GM19035 (cell line): ENCODE results near the gene SPRN.
A peak's percentile ranks its signal among the peaks of the same experiment; 100 is the strongest.
"Not testable (repeated sequence)": the region's sequence is repeated elsewhere in the genome, so short reads cannot be mapped to it uniquely, and the experiment has no call there.

Experiments used
- ATAC-seq: cut with Tn5 transposase; IDR thresholded peaks from one replicate; pipeline ENCODE4 v1.9.1; 2021; ENCODE audit not compliant: unreplicated experiment

The SPRN gene

GRCh38 chr10:133388973-133389818 is 35.2 kb downstream of the SPRN start:
- ATAC-seq = peak; percentile 79

DNA sequence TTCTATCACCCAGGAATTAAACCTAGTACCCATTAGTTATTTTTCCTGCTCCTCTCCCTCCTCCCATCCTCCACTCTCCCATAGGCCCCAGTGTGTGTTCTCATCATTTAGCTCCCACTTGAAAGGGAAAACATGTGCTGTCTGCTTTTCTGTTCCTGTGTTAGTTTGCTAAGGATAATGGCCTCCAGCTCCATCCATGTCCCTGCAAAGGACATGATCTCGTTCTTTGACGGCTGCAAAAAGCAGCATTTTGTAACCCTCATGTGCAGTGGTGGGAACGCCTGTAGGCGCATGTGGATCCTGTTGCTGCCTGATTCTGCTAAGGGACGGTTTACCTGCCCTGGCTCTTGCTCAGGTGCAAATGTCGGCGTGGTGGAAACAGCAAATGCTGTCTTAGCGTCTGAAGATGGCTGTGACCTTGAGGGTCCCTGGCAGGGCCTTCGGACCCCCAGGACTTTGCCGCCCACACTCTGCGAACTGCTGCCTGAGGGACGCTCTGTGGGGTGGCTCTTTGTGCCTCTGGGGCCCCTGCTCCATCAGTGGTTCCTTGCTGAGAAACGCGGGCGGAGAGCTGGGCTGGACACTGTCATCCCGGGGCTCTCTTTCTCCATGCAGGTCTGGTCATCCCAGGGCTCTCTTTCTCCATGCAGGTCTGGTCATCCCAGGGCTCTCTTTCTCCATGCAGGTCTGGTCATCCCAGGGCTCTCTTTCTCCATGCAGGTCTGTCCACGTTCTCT is 36.0 kb downstream of the SPRN start:
- no peak for ATAC-seq

- ATAC-seq = not testable (repeated sequence)
Observed at GRCh38 chr10:133386951-133387350, 37.5 kb downstream of the SPRN start.

- ATAC-seq = no peak
Observed at GRCh38 chr10:133385214-133385613, 39.2 kb downstream of the SPRN start.

GRCh38 chr10:133384071-133384470 is 40.4 kb downstream of the SPRN start:
- no peak for ATAC-seq

DNA sequence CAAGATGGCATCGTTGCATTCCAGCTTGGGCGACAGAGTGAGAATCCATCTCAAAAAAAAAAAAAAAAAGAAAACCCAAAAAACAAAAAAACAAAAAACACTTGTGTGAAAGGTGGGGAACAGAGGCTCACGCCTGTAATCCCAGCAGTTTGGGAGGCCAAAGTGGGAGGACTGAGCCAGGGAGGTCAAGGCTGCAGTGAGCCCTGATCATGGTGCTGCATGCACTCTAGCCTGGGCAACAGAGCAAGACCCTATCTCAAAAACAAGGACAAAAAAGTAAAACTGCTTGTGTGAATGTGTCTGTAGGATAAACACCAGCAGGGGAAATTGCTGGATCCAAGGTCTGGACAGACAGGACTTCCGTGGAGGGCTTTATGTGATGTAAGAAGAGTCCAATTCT is 40.9 kb downstream of the SPRN start:
- no peak for ATAC-seq

GRCh38 chr10:133381036-133381435 is 43.4 kb downstream of the SPRN start:
- no peak for ATAC-seq

DNA sequence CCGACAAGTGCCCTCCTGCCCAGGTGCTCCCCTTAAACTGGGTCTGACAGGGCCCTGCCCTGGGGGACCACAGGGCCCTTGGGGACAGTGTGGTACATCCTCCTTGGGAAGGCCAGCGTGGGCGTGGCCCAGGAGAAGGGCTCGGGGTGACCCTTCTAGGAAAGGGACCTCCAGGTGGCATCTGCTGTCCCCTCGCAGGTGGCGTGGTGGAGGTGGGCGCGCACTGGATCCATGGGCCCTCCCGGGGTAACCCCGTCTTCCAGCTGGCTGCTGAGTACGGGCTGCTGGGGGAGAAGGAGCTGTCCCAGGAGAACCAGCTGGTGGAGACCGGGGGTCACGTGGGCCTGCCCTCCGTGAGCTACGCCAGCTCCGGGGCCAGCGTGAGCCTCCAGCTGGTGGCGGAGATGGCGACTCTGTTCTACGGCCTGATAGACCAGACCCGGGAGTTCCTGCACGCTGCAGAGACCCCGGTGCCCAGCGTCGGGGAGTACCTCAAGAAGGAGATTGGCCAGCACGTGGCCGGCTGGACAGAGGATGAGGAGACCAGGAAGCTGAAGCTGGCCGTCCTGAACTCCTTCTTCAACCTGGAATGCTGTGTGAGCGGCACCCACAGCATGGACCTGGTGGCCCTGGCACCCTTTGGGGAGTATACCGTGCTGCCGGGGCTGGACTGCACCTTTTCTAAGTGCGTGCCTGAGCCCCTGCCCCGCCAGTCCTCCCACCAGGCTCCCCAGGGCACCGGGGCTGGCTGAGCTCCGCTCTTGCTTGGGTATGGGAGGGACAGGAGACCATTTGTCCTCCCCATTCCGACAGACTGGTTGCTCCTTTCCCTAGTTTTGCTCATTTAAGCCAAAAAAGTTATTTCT is 44.4 kb downstream of the SPRN start:
- no peak for ATAC-seq

- peak; percentile 57 for ATAC-seq
Observed at GRCh38 chr10:133379152-133379800, 45.1 kb downstream of the SPRN start, which contains the start of gene PAOX. Gene PAOX, plus strand, starts transcription at chr10:133379262. Its CDS starts 55 bp downstream, at chr10:133379317.

DNA sequence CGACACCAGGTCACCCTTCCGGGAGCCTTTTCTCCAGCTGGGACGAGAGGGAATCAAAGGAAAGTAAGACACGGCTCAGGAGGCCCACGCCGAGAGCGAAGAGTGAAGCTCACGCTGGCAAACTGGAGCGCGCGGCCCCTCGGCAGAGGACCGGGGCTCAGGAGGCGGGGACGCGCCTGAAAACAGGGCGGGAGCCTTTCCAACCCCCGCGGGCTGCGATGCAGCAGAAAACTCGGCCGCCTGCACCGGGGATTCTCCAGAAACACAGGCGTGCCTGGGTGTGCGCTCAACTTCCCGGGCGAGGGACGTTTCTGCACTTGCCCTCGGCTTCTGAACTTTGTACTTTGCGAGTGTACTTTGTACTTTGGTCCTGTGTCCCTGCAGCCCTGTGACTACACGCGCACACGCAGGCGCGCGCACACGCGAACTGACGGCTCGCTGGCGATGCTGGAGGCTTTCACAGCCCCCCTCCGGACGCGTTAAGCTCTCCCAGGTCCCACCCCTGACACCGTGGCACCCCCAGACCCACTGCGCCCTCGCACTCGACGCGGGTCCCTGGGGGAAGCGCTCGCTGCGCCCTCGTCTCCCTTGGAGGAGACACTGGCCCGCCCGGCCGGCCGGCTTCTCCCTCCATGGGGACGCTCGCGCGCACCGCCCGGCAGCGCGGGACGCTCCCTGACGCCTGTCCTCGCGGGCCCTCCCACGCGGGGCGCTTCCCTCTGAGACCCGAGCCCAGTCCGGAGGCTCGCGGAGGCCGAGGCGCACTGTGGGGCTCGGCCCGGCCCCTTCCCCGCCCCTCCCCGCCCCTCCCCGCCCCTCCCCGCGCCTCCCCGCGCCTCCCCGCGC is 46.0 kb downstream of the SPRN start:
- ATAC-seq = peak; percentile 40

GRCh38 chr10:133377818-133378250 is 46.6 kb downstream of the SPRN start:
- ATAC-seq = no peak

- ATAC-seq = no peak
Observed at GRCh38 chr10:133377025-133377817, 47.2 kb downstream of the SPRN start.

DNA sequence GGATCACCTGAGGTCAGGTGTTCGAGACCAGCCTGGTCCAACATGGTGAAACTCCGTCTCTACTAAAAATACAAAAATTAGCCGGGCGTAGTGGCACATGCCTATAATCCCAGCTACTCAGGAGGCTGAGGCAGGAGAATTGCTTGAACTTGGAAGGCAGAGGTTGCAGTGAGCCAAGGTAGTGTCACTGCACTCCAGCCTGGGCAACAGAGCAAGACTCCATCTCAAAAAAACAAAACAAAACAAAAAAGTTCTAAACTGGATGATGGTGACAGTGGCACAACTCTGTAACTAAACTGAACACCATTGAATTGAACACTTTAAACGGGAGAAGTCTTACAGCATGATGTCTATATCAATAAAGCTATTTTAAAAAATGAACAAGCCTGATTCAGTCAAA is 48.2 kb downstream of the SPRN start:
- ATAC-seq = not testable (repeated sequence)

DNA sequence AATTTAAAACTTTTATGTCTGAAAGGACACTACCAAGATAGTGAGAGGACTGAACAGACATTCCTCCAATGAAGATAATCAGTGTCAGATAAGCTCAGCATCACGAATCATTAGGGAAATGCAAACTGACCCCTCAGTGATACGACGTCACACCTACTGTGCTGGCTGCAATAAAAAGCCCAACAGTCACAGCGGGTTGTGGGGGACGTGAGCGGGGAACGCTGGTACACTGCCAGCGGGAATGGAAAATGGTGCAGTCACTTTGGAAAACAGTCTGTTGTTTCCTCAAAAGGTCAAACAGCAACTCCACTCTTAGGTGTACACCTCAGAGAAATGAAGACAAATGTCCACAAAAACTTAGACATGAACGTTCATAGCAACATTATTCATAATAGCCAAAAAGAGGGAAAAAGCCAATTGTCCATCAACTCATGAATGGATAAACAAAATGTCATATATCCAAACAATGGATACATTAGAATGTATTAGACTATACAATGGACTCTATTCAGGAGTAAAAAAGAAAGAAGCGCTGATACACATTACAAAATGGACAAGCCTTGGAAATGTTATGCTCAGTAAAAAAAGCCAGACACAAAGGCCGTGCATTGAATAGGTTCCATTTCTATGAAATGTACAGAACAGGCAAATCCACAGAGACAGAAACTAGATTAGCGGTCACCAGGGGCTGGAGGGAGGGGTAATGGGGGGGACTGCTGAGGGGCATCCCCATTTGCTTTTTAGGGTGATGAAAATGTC is 48.9 kb downstream of the SPRN start:
- no peak for ATAC-seq

GRCh38 chr10:133373174-133374090 is 51.0 kb downstream of the SPRN start, which contains the start of gene ECHS1:
Gene ECHS1, minus strand, starts transcription at chr10:133373354. Its CDS starts 21 bp downstream, at chr10:133373333.
- ATAC-seq = peak; percentile 94

DNA sequence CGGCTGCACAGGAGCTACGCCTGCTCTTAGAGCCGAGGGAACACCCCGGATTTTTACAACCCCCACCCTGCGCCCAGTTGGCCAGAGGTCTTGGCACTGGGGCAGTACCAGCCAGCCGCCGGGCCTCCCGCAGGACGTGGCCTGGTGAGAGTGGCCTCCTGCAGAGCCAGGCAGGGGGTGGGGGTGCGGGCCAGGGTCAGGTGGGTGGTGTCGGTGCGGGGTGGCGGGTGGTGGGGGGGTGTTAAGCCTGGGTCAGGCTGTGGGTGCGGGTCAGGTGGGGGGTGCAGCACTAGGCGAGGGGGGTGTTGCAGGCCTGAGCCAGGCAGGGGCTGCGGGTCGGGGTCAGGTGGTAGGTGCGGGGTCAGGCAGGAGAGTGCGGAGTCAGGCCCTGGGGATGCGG is 51.9 kb downstream of the SPRN start:
- ATAC-seq = no peak
